Prostate gland (tissue), 2 donors: ENCODE results near the gene ZNF334. TPM values are rescaled to one million over a fixed set of nuclear protein-coding genes. Genes with fewer than 3 reads are reported as not detected.

ENCODE experiments used
- DNase-seq: peaks from one replicate; pipeline ENCODE4 v3.0.0-alpha.2; 2019; ENCODE audit warnings: low spot score
- H3K27ac ChIP-seq, 2 donors: fragments of 200-600 bp; sonication (generic); 2 replicates each; pipeline ENCODE4 v1.5.1; 2017 to 2019
- H3K27me3 ChIP-seq: fragments of 200-600 bp; sonication (generic); replicated peaks from 2 replicates; pipeline ENCODE4 v1.5.1; 2019; ENCODE audit not compliant: insufficient read depth
- H3K36me3 ChIP-seq, 2 donors: fragments of 200-600 bp; sonication (generic); 1 replicate in 1 of 2; 2 replicates in 1 of 2; pipeline versions ENCODE4 v1.5.1 to v1.8.1; 2017 to 2019
- H3K4me1 ChIP-seq: fragments of 200-600 bp; sonication (generic); replicated peaks from 2 replicates; pipeline ENCODE4 v1.5.1; 2019
- H3K4me3 ChIP-seq, 2 donors: fragments of 200-600 bp; sonication (generic); 2 replicates each; pipeline ENCODE4 v1.5.1; 2017 to 2019
- H3K9me3 ChIP-seq: fragments of 200-600 bp; sonication (generic); 2 replicates; pipeline ENCODE4 v1.5.1; 2017
- CTCF ChIP-seq, 4 experiments: fragments of 200-600 bp in 2 of 4; fragments of 450-650 bp in 2 of 4; sonication (generic) in 2 of 4; IDR thresholded peaks; 1 replicate in 3 of 4; 2 replicates in 1 of 4; pipeline ENCODE4 v1.5.1; 2016 to 2019; ENCODE audit warnings: antibody characterized with exemption in 4 of 4, mild to moderate bottlenecking in 2 of 4, moderate library complexity in 2 of 4
- POLR2A ChIP-seq: fragments of 450-650 bp; IDR thresholded peaks from one replicate; pipeline ENCODE4 v1.6.1; 2016; ENCODE audit warnings: antibody characterized with exemption, mild to moderate bottlenecking
- POLR2AphosphoS5 ChIP-seq: sonication (generic); formaldehyde crosslinking; IDR thresholded peaks from one replicate; pipeline ENCODE4 v1.6.1; 2017; ENCODE audit warnings: antibody characterized with exemption
- WGBS: methylation state at CpG from one replicate; pipeline ENCODE4 v1.1.5; 2018; 5-methylcytosine and 5-hydroxymethylcytosine counted together
- intact Hi-C: fragments of 100-400 bp; cut with DNase I; formaldehyde crosslinking; loops from one replicate; pipeline ENCODE4 v1.14.2; 2022
- total RNA-seq, 2 donors: library from RNA; depleted of rRNA; stranded (reverse); fragments of >200 nt; gene quantifications; one replicate each; pipeline ENCODE4 v1.1.0, GENCODE V29; 2016

ZNF334 gene
- total RNA-seq, 2 donors from 2014 or later, result 7.8 to 23.3 TPM

DNA sequence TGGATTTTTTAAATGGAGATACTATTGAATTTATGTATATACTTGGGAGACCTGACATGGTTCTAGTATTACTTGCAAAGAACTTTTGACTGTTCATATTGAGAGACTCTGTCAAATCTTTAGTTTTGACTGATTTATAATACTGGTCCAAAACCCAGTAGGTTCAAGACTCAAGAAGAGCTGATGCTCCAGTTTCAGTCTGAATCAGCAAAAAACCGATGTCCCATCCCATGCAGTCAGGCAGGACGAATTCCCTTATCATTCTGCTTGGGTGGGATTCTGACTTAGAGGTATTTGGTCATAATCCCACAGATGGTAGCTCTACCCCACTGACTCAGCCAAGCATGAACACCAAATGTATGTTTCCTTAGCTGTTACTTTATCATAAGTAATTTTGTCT, 29.5 kb downstream of the ZNF334 start:
- intact Hi-C loops, result no loop called here
- no peaks in the 10 kb centered on the region for H3K27me3 ChIP-seq
- 92% methylated on average over 2 of the region's 2 CpGs for WGBS
- TF ChIP-seq POLR2A, result no peak
- no peaks in the 10 kb centered on the region for H3K36me3 ChIP-seq
- no peaks in the 10 kb centered on the region for H3K9me3 ChIP-seq
- H3K27ac ChIP-seq, result no peak overlapping the region
- H3K4me3 ChIP-seq, result no peak overlapping the region
- H3K4me1 ChIP-seq, result no peaks in the 10 kb centered on the region
- no peak for DNase-seq

GRCh38 chr20:46482864-46483263, 30.5 kb downstream of the ZNF334 start:
- Histone ChIP-seq H3K4me1 (no peaks in the 10 kb centered on the region), H3K4me3 (no peak overlapping the region), H3K36me3 (no peaks in the 10 kb centered on the region), H3K27me3 (no peaks in the 10 kb centered on the region), H3K9me3 (no peaks in the 10 kb centered on the region), H3K27ac (no peak overlapping the region)
- TF ChIP-seq POLR2A, result no peak
- no peak for TF ChIP-seq POLR2AphosphoS5
- TF ChIP-seq CTCF (IDR thresholded peaks at IDR 0.05), result no peak
- DNase-seq, result no peak
- intact Hi-C loops, result no loop called here
- WGBS, result 66% methylated on average over 2 of the region's 2 CpGs

- WGBS, result 82% methylated on average over 1 of the region's 1 CpG
- Histone ChIP-seq H3K4me3 (no peak overlapping the region), H3K27me3 (no peaks in the 10 kb centered on the region), H3K4me1 (no peaks in the 10 kb centered on the region), H3K9me3 (no peaks in the 10 kb centered on the region), H3K27ac (no peak overlapping the region), H3K36me3 (no peaks in the 10 kb centered on the region)
- DNase-seq, result no peak
- TF ChIP-seq POLR2A, result no peak
- TF ChIP-seq CTCF (IDR thresholded peaks at IDR 0.05), result no peak
- no peak for TF ChIP-seq POLR2AphosphoS5
- intact Hi-C loops, result no loop called here
Measured at GRCh38 chr20:46477640-46478039, 35.7 kb downstream of the ZNF334 start.

GRCh38 chr20:46477225-46477624, 36.1 kb downstream of the ZNF334 start:
- no peaks in the 10 kb centered on the region for H3K27me3 ChIP-seq
- H3K4me3 ChIP-seq, result no peak overlapping the region
- H3K36me3 ChIP-seq, result no peaks in the 10 kb centered on the region
- 86% methylated on average over 2 of the region's 2 CpGs for whole genome bisulfite sequencing
- no peak for DNase-seq
- no peaks in the 10 kb centered on the region for H3K4me1 ChIP-seq
- intact Hi-C loops, result no loop called here
- no peak for TF ChIP-seq POLR2AphosphoS5
- no peak for TF ChIP-seq POLR2A
- no peak for TF ChIP-seq CTCF (IDR thresholded peaks at IDR 0.05)
- H3K27ac ChIP-seq, result no peak overlapping the region
- no peaks in the 10 kb centered on the region for H3K9me3 ChIP-seq

- H3K27me3 ChIP-seq, result no peaks in the 10 kb centered on the region
- no peak overlapping the region for H3K4me3 ChIP-seq
- TF ChIP-seq POLR2A, result no peak
- no peak for TF ChIP-seq CTCF (IDR thresholded peaks at IDR 0.05)
- TF ChIP-seq POLR2AphosphoS5, result no peak
- no peak for DNase-seq
- 86% methylated on average over 8 of the region's 8 CpGs for WGBS
- intact Hi-C loops, result no loop called here
- H3K27ac ChIP-seq, result no peak overlapping the region
- no peaks in the 10 kb centered on the region for H3K36me3 ChIP-seq
- H3K9me3 ChIP-seq, result no peaks in the 10 kb centered on the region
- no peaks in the 10 kb centered on the region for H3K4me1 ChIP-seq
Measured at GRCh38 chr20:46468508-46468907, 44.9 kb downstream of the ZNF334 start.
